SW 1271 (cell line): Measurements from ENCODE around the gene OPCML.

Source experiments
- DNase-seq, 2 experiments: peaks; one replicate each; lab custom pipeline; 2025; lab: John Stamatoyannopoulos, UW

The OPCML gene

GRCh38 chr11:133232665-133233064, 299.6 kb downstream of the OPCML start:
- no peak for DNase-seq

- DNase-seq: no peak
These were observed 301.9 kb downstream of the OPCML start for GRCh38 chr11:133230431-133230830.

GRCh38 chr11:133228471-133229329, 303.6 kb downstream of the OPCML start:
- DNase-seq: no peak

GRCh38 chr11:133227632-133228111, 304.6 kb downstream of the OPCML start:
- no peak for DNase-seq

GRCh38 chr11:133224271-133224670, 308.0 kb downstream of the OPCML start:
- no peak for DNase-seq

- DNase-seq: no peak
These were observed 309.6 kb downstream of the OPCML start for GRCh38 chr11:133222425-133223330.

GRCh38 chr11:133219543-133219942, 312.8 kb downstream of the OPCML start:
- DNase-seq: no peak

GRCh38 chr11:133216813-133217212, 315.5 kb downstream of the OPCML start:
- DNase-seq: no peak

- no peak for DNase-seq
These were observed 316.6 kb downstream of the OPCML start for GRCh38 chr11:133215596-133216230.

- no peak for DNase-seq
These were observed 317.7 kb downstream of the OPCML start for GRCh38 chr11:133214646-133215045.

- no peak for DNase-seq
These were observed 320.1 kb downstream of the OPCML start for GRCh38 chr11:133212201-133212600.

GRCh38 chr11:133207995-133208394, 324.3 kb downstream of the OPCML start:
- DNase-seq: no peak

- DNase-seq: no peak
These were observed 325.8 kb downstream of the OPCML start for GRCh38 chr11:133206313-133207005.

- DNase-seq: no peak
These were observed 328.1 kb downstream of the OPCML start for GRCh38 chr11:133204158-133204557.

GRCh38 chr11:133202816-133203215, 329.5 kb downstream of the OPCML start:
- no peak for DNase-seq

GRCh38 chr11:133198438-133198837, 333.9 kb downstream of the OPCML start:
- no peak for DNase-seq

- no peak for DNase-seq
These were observed 334.9 kb downstream of the OPCML start for GRCh38 chr11:133197425-133197824.

- no peak for DNase-seq
These were observed 340.4 kb downstream of the OPCML start for GRCh38 chr11:133191931-133192330.

- DNase-seq: no peak
These were observed 350.6 kb downstream of the OPCML start for GRCh38 chr11:133181667-133182066.

- DNase-seq: no peak
These were observed 351.2 kb downstream of the OPCML start for GRCh38 chr11:133181066-133181465.

GRCh38 chr11:133180201-133180600, 352.1 kb downstream of the OPCML start:
- no peak for DNase-seq

GRCh38 chr11:133176748-133177147, 355.6 kb downstream of the OPCML start:
- no peak for DNase-seq
